ENCODE data around the gene OSBPL6. TPM values are rescaled to one million over a fixed set of nuclear protein-coding genes. Genes with fewer than 3 reads are reported as not detected.
"Not testable (repeated sequence)": the region's sequence is repeated elsewhere in the genome, so short reads cannot be mapped to it uniquely, and the experiment has no call there.

The OSBPL6 gene
- total RNA-seq, 1 donor from 2014 or later = 7.9 TPM

GRCh38 chr2:178322068-178322467, 127.8 kb downstream of the OSBPL6 start:
- intact Hi-C loops (cut with DNase I) = no loop called here
- DNase-seq = no peak
- no peak overlapping the region for H3K4me3 ChIP-seq
- H3K4me1 ChIP-seq = no peaks in the 10 kb centered on the region
- no peak overlapping the region for H3K27ac ChIP-seq
- TF ChIP-seq CTCF (IDR thresholded peaks at IDR 0.05) = no peak
- no peaks in the 10 kb centered on the region for H3K27me3 ChIP-seq (ENCODE audit: low read depth)
- ATAC-seq = no peak
- H3K36me3 ChIP-seq = no peaks in the 10 kb centered on the region
- no peaks in the 10 kb centered on the region for H3K9me3 ChIP-seq

GRCh38 chr2:178323331-178323730, 129.0 kb downstream of the OSBPL6 start:
- Histone ChIP-seq H3K27ac (peak overlapping the region; percentile 25), H3K4me3 (peak overlapping the region; percentile 17)
- H3K36me3 ChIP-seq; H3K27me3 ChIP-seq (ENCODE audit: low read depth); H3K9me3 ChIP-seq; intact Hi-C loops (cut with DNase I); DNase-seq; H3K4me1 ChIP-seq: not testable (repeated sequence)
- peak in 1 of 2 donors; percentile 71 for ATAC-seq

- H3K27ac ChIP-seq = peak overlapping the region; percentile 9
- ATAC-seq (peak; percentile 79 to 88), DNase-seq (peak; percentile 64)
- no peaks in the 10 kb centered on the region for H3K36me3 ChIP-seq
- H3K4me3 ChIP-seq = peak overlapping the region; percentile 17
- intact Hi-C loops (cut with DNase I) = no loop called here
- TF ChIP-seq CTCF (IDR thresholded peaks at IDR 0.05) = no peak
- H3K27me3 ChIP-seq (ENCODE audit: low read depth) = no peaks in the 10 kb centered on the region
- H3K9me3 ChIP-seq = no peaks in the 10 kb centered on the region
- no peaks in the 10 kb centered on the region for H3K4me1 ChIP-seq
These were observed 129.8 kb downstream of the OSBPL6 start for GRCh38 chr2:178324077-178324476.

GRCh38 chr2:178325268-178325667, 131.0 kb downstream of the OSBPL6 start:
- no peaks in the 10 kb centered on the region for H3K4me1 ChIP-seq
- no peaks in the 10 kb centered on the region for H3K27me3 ChIP-seq (ENCODE audit: low read depth)
- no peak overlapping the region for H3K27ac ChIP-seq
- ATAC-seq (no peak), DNase-seq (no peak)
- no peaks in the 10 kb centered on the region for H3K36me3 ChIP-seq
- H3K4me3 ChIP-seq = no peak overlapping the region
- intact Hi-C loops (cut with DNase I) = no loop called here
- no peak for TF ChIP-seq CTCF (IDR thresholded peaks at IDR 0.05)
- H3K9me3 ChIP-seq = no peaks in the 10 kb centered on the region

GRCh38 chr2:178327516-178327915, 133.2 kb downstream of the OSBPL6 start:
- no peak overlapping the region for H3K4me3 ChIP-seq
- TF ChIP-seq CTCF (IDR thresholded peaks at IDR 0.05) = no peak
- intact Hi-C loops (cut with DNase I) = no loop called here
- H3K27ac ChIP-seq = no peak overlapping the region
- no peaks in the 10 kb centered on the region for H3K27me3 ChIP-seq (ENCODE audit: low read depth)
- ATAC-seq = no peak
- no peaks in the 10 kb centered on the region for H3K4me1 ChIP-seq
- no peak for DNase-seq
- no peaks in the 10 kb centered on the region for H3K36me3 ChIP-seq
- no peaks in the 10 kb centered on the region for H3K9me3 ChIP-seq

- Histone ChIP-seq H3K4me1 (no peaks in the 10 kb centered on the region), H3K36me3 (no peaks in the 10 kb centered on the region), H3K9me3 (no peaks in the 10 kb centered on the region), H3K27me3 (ENCODE audit: low read depth) (no peaks in the 10 kb centered on the region), H3K27ac (no peak overlapping the region), H3K4me3 (no peak overlapping the region)
- DNase-seq (no peak), ATAC-seq (no peak)
- TF ChIP-seq CTCF (IDR thresholded peaks at IDR 0.05) = no peak
- intact Hi-C loops (cut with DNase I) = no loop called here
These were observed 133.7 kb downstream of the OSBPL6 start for GRCh38 chr2:178328037-178328436.

All from lower lobe of right lung (tissue), 2 donors.